ENCODE results near the gene INSM1.

Gene INSM1

GRCh38 chr20:20367575-20368417 lies at the start of gene INSM1:
Gene INSM1, plus strand, starts transcription at chr20:20368104. Its CDS starts 164 bp downstream, at chr20:20368268.
- no peaks in the 10 kb centered on the region for H3K9me3 ChIP-seq (ENCODE audit: control insufficient read depth, insufficient read depth, low read length)
- peak within 1 kb of the TSS; percentile 60 for H3K9ac ChIP-seq (ENCODE audit: low read depth, low read length)
- peaks cover 27% of the 10 kb centered on the region for H3K4me1 ChIP-seq (ENCODE audit: insufficient read depth, low read length)
- H3K36me3 ChIP-seq (ENCODE audit: insufficient read depth, low read length) = no peaks in the 10 kb centered on the region

GRCh38 chr20:20318365-20319161 lies 49.3 kb upstream of the INSM1 start:
- Histone ChIP-seq H3K9ac (ENCODE audit: low read depth, low read length) (no peak overlapping the region), H3K9me3 (ENCODE audit: control insufficient read depth, insufficient read depth, low read length) (no peaks in the 10 kb centered on the region), H3K36me3 (ENCODE audit: insufficient read depth, low read length) (no peaks in the 10 kb centered on the region), H3K4me1 (ENCODE audit: insufficient read depth, low read length) (no peaks in the 10 kb centered on the region)

- no peak overlapping the region for H3K9ac ChIP-seq (ENCODE audit: low read depth, low read length)
- H3K36me3 ChIP-seq (ENCODE audit: insufficient read depth, low read length) = no peaks in the 10 kb centered on the region
- H3K9me3 ChIP-seq (ENCODE audit: control insufficient read depth, insufficient read depth, low read length) = no peaks in the 10 kb centered on the region
- H3K4me1 ChIP-seq (ENCODE audit: insufficient read depth, low read length) = no peaks in the 10 kb centered on the region
Measured at GRCh38 chr20:20321134-20321533, 46.8 kb upstream of the INSM1 start.

GRCh38 chr20:20321917-20322316 lies 46.0 kb upstream of the INSM1 start:
- Histone ChIP-seq H3K4me1 (ENCODE audit: insufficient read depth, low read length) (no peaks in the 10 kb centered on the region), H3K9me3 (ENCODE audit: control insufficient read depth, insufficient read depth, low read length) (no peaks in the 10 kb centered on the region), H3K9ac (ENCODE audit: low read depth, low read length) (no peak overlapping the region), H3K36me3 (ENCODE audit: insufficient read depth, low read length) (no peaks in the 10 kb centered on the region)

GRCh38 chr20:20322912-20323311 lies 45.0 kb upstream of the INSM1 start:
- Histone ChIP-seq H3K4me1 (ENCODE audit: insufficient read depth, low read length) (no peaks in the 10 kb centered on the region), H3K9ac (ENCODE audit: low read depth, low read length) (no peak overlapping the region), H3K36me3 (ENCODE audit: insufficient read depth, low read length) (no peaks in the 10 kb centered on the region), H3K9me3 (ENCODE audit: control insufficient read depth, insufficient read depth, low read length) (no peaks in the 10 kb centered on the region)

GRCh38 chr20:20327746-20328145 lies 40.2 kb upstream of the INSM1 start:
- H3K36me3 ChIP-seq (ENCODE audit: insufficient read depth, low read length) = no peaks in the 10 kb centered on the region
- H3K9ac ChIP-seq (ENCODE audit: low read depth, low read length) = no peak overlapping the region

GRCh38 chr20:20329564-20329963 lies 38.3 kb upstream of the INSM1 start:
- Histone ChIP-seq H3K9me3 (ENCODE audit: control insufficient read depth, insufficient read depth, low read length) (no peaks in the 10 kb centered on the region), H3K36me3 (ENCODE audit: insufficient read depth, low read length) (no peaks in the 10 kb centered on the region), H3K9ac (ENCODE audit: low read depth, low read length) (no peak overlapping the region), H3K4me1 (ENCODE audit: insufficient read depth, low read length) (no peaks in the 10 kb centered on the region)

More at GRCh38 chr20:20327746-20328145, 40.2 kb upstream of the INSM1 start:
- H3K9me3 ChIP-seq (ENCODE audit: control insufficient read depth, insufficient read depth, low read length) = no peaks in the 10 kb centered on the region
- no peaks in the 10 kb centered on the region for H3K4me1 ChIP-seq (ENCODE audit: insufficient read depth, low read length)

- no peak overlapping the region for H3K9ac ChIP-seq (ENCODE audit: low read depth, low read length)
- no peaks in the 10 kb centered on the region for H3K36me3 ChIP-seq (ENCODE audit: insufficient read depth, low read length)
- H3K4me1 ChIP-seq (ENCODE audit: insufficient read depth, low read length) = no peaks in the 10 kb centered on the region
- no peaks in the 10 kb centered on the region for H3K9me3 ChIP-seq (ENCODE audit: control insufficient read depth, insufficient read depth, low read length)
Measured at GRCh38 chr20:20331156-20331555, 36.7 kb upstream of the INSM1 start.

- Histone ChIP-seq H3K9me3 (ENCODE audit: control insufficient read depth, insufficient read depth, low read length) (no peaks in the 10 kb centered on the region), H3K36me3 (ENCODE audit: insufficient read depth, low read length) (no peaks in the 10 kb centered on the region), H3K4me1 (ENCODE audit: insufficient read depth, low read length) (no peaks in the 10 kb centered on the region), H3K9ac (ENCODE audit: low read depth, low read length) (no peak overlapping the region)
Measured at GRCh38 chr20:20331817-20332216, 36.1 kb upstream of the INSM1 start.

GRCh38 chr20:20333866-20334265 lies 34.0 kb upstream of the INSM1 start:
- Histone ChIP-seq H3K4me1 (ENCODE audit: insufficient read depth, low read length) (no peaks in the 10 kb centered on the region), H3K36me3 (ENCODE audit: insufficient read depth, low read length) (no peaks in the 10 kb centered on the region), H3K9ac (ENCODE audit: low read depth, low read length) (no peak overlapping the region), H3K9me3 (ENCODE audit: control insufficient read depth, insufficient read depth, low read length) (no peaks in the 10 kb centered on the region)

- Histone ChIP-seq H3K36me3 (ENCODE audit: insufficient read depth, low read length) (no peaks in the 10 kb centered on the region), H3K9me3 (ENCODE audit: control insufficient read depth, insufficient read depth, low read length) (no peaks in the 10 kb centered on the region), H3K9ac (ENCODE audit: low read depth, low read length) (no peak overlapping the region), H3K4me1 (ENCODE audit: insufficient read depth, low read length) (no peaks in the 10 kb centered on the region)
Measured at GRCh38 chr20:20334489-20334888, 33.4 kb upstream of the INSM1 start.

- no peak overlapping the region for H3K9ac ChIP-seq (ENCODE audit: low read depth, low read length)
- no peaks in the 10 kb centered on the region for H3K4me1 ChIP-seq (ENCODE audit: insufficient read depth, low read length)
- no peaks in the 10 kb centered on the region for H3K36me3 ChIP-seq (ENCODE audit: insufficient read depth, low read length)
- no peaks in the 10 kb centered on the region for H3K9me3 ChIP-seq (ENCODE audit: control insufficient read depth, insufficient read depth, low read length)
Measured at GRCh38 chr20:20338133-20338730, 29.7 kb upstream of the INSM1 start.

- Histone ChIP-seq H3K9me3 (ENCODE audit: control insufficient read depth, insufficient read depth, low read length) (no peaks in the 10 kb centered on the region), H3K36me3 (ENCODE audit: insufficient read depth, low read length) (no peaks in the 10 kb centered on the region), H3K9ac (ENCODE audit: low read depth, low read length) (no peak overlapping the region), H3K4me1 (ENCODE audit: insufficient read depth, low read length) (no peaks in the 10 kb centered on the region)
Measured at GRCh38 chr20:20340443-20340842, 27.5 kb upstream of the INSM1 start.

- no peaks in the 10 kb centered on the region for H3K4me1 ChIP-seq (ENCODE audit: insufficient read depth, low read length)
- H3K9ac ChIP-seq (ENCODE audit: low read depth, low read length) = no peak overlapping the region
- no peaks in the 10 kb centered on the region for H3K9me3 ChIP-seq (ENCODE audit: control insufficient read depth, insufficient read depth, low read length)
- H3K36me3 ChIP-seq (ENCODE audit: insufficient read depth, low read length) = no peaks in the 10 kb centered on the region
Measured at GRCh38 chr20:20341371-20341770, 26.5 kb upstream of the INSM1 start.
